ENCODE data around the gene CFAP410.

CFAP410 gene

DNA sequence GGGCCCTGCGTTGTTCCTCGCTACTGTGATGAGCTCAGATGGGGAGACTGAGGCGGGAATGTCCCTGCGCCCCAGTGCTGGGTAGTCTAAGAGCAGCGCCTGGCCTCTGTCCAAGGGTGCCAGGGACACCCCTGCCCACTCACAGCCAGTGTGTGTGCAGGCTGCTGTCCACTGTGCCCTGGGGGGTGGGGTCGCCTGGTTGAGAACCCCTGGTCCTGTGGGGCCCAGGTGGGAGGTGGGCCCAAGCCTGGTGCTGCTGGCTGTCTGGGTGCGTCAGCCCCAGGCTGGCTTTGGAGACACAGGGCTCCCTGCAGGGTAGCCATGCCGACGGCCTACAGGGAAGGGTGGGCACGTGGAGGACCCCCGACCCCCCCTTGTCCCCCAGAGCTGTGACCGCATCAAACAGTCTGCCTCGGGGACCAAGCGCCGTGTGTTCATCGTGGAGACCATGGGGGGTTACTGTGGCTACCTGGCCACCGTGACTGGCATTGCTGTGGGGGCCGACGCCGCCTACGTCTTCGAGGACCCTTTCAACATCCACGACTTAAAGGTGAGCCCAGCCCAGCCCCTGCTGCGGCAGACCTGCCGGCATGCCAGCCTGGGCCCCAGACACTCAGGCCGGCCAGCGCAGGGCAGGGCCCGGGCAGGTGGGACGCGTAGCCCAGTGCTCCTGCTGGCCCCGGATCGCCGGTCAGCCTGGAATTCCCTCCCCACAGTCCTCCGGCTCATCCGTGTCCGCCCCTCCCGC is 14.9 kb downstream of the CFAP410 start:
- Histone ChIP-seq H3K36me3 (ENCODE audit: control insufficient read depth, insufficient read depth, low read length) (no peaks in the 10 kb centered on the region), H3K9me3 (ENCODE audit: control insufficient read depth, low read length) (no peaks in the 10 kb centered on the region), H3K4me1 (ENCODE audit: control insufficient read depth, insufficient read depth, low read length) (no peaks in the 10 kb centered on the region), H3K27me3 (ENCODE audit: control insufficient read depth, insufficient read depth, low read length) (no peaks in the 10 kb centered on the region), H3K9ac (ENCODE audit: low read length) (no peak overlapping the region), H3K4me3 (ENCODE audit: low read length) (no peak overlapping the region)

GRCh38 chr21:44323591-44323990 is 15.6 kb downstream of the CFAP410 start:
- Histone ChIP-seq H3K36me3 (ENCODE audit: control insufficient read depth, insufficient read depth, low read length) (no peaks in the 10 kb centered on the region), H3K4me3 (ENCODE audit: low read length) (no peak overlapping the region), H3K4me1 (ENCODE audit: control insufficient read depth, insufficient read depth, low read length) (no peaks in the 10 kb centered on the region), H3K27me3 (ENCODE audit: control insufficient read depth, insufficient read depth, low read length) (no peaks in the 10 kb centered on the region), H3K9ac (ENCODE audit: low read length) (no peak overlapping the region), H3K9me3 (ENCODE audit: control insufficient read depth, low read length) (no peaks in the 10 kb centered on the region)

- H3K9me3 ChIP-seq (ENCODE audit: control insufficient read depth, low read length): no peaks in the 10 kb centered on the region
- no peak overlapping the region for H3K4me3 ChIP-seq (ENCODE audit: low read length)
- H3K36me3 ChIP-seq (ENCODE audit: control insufficient read depth, insufficient read depth, low read length): no peaks in the 10 kb centered on the region
- no peaks in the 10 kb centered on the region for H3K27me3 ChIP-seq (ENCODE audit: control insufficient read depth, insufficient read depth, low read length)
- H3K4me1 ChIP-seq (ENCODE audit: control insufficient read depth, insufficient read depth, low read length): no peaks in the 10 kb centered on the region
- H3K9ac ChIP-seq (ENCODE audit: low read length): no peak overlapping the region
These were observed 16.4 kb downstream of the CFAP410 start for GRCh38 chr21:44322621-44323325.

- Histone ChIP-seq H3K27me3 (ENCODE audit: control insufficient read depth, insufficient read depth, low read length) (no peaks in the 10 kb centered on the region), H3K9ac (ENCODE audit: low read length) (no peak overlapping the region), H3K4me1 (ENCODE audit: control insufficient read depth, insufficient read depth, low read length) (no peaks in the 10 kb centered on the region), H3K9me3 (ENCODE audit: control insufficient read depth, low read length) (no peaks in the 10 kb centered on the region), H3K4me3 (ENCODE audit: low read length) (no peak overlapping the region), H3K36me3 (ENCODE audit: control insufficient read depth, insufficient read depth, low read length) (no peaks in the 10 kb centered on the region)
These were observed 17.2 kb downstream of the CFAP410 start for GRCh38 chr21:44321846-44322450.

- Histone ChIP-seq H3K36me3 (ENCODE audit: control insufficient read depth, insufficient read depth, low read length) (no peaks in the 10 kb centered on the region), H3K9ac (ENCODE audit: low read length) (no peak overlapping the region), H3K4me3 (ENCODE audit: low read length) (no peak overlapping the region), H3K4me1 (ENCODE audit: control insufficient read depth, insufficient read depth, low read length) (no peaks in the 10 kb centered on the region), H3K9me3 (ENCODE audit: control insufficient read depth, low read length) (no peaks in the 10 kb centered on the region), H3K27me3 (ENCODE audit: control insufficient read depth, insufficient read depth, low read length) (no peaks in the 10 kb centered on the region)
These were observed 18.3 kb downstream of the CFAP410 start for GRCh38 chr21:44320847-44321246.

- Histone ChIP-seq H3K4me1 (ENCODE audit: control insufficient read depth, insufficient read depth, low read length) (no peaks in the 10 kb centered on the region), H3K36me3 (ENCODE audit: control insufficient read depth, insufficient read depth, low read length) (no peaks in the 10 kb centered on the region), H3K9ac (ENCODE audit: low read length) (no peak overlapping the region), H3K27me3 (ENCODE audit: control insufficient read depth, insufficient read depth, low read length) (no peaks in the 10 kb centered on the region), H3K4me3 (ENCODE audit: low read length) (no peak overlapping the region), H3K9me3 (ENCODE audit: control insufficient read depth, low read length) (no peaks in the 10 kb centered on the region)
These were observed 19.7 kb downstream of the CFAP410 start for GRCh38 chr21:44319407-44320065.

- no peaks in the 10 kb centered on the region for H3K27me3 ChIP-seq (ENCODE audit: control insufficient read depth, insufficient read depth, low read length)
- H3K4me1 ChIP-seq (ENCODE audit: control insufficient read depth, insufficient read depth, low read length): no peaks in the 10 kb centered on the region
- H3K36me3 ChIP-seq (ENCODE audit: control insufficient read depth, insufficient read depth, low read length): no peaks in the 10 kb centered on the region
- H3K9me3 ChIP-seq (ENCODE audit: control insufficient read depth, low read length): no peaks in the 10 kb centered on the region
- no peak overlapping the region for H3K9ac ChIP-seq (ENCODE audit: low read length)
- H3K4me3 ChIP-seq (ENCODE audit: low read length): no peak overlapping the region
These were observed 20.5 kb downstream of the CFAP410 start for GRCh38 chr21:44318489-44319285.

DNA sequence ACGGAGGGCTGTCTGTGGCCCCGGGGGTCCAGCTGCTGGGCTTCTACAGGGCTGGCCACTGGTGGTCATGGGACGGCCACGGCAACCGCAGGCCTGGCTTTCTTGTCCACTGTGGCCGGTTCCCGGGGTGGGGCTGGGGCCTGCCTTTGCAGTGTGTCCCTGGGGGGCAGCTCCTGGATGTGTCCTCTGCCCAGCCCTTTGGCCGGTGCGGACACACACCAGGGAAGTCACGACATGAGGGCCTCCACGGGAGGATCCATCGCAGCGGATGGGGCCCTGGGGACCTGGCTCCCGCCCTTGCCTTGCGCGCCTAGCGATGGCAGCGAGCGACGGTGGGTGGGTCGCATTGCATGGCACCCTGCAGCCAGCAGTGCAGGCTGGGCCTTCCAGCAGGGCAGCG is 21.3 kb downstream of the CFAP410 start:
- Histone ChIP-seq H3K9ac (ENCODE audit: low read length) (no peak overlapping the region), H3K27me3 (ENCODE audit: control insufficient read depth, insufficient read depth, low read length) (no peaks in the 10 kb centered on the region), H3K4me3 (ENCODE audit: low read length) (no peak overlapping the region), H3K4me1 (ENCODE audit: control insufficient read depth, insufficient read depth, low read length) (no peaks in the 10 kb centered on the region), H3K36me3 (ENCODE audit: control insufficient read depth, insufficient read depth, low read length) (peaks cover 4% of the 10 kb centered on the region), H3K9me3 (ENCODE audit: control insufficient read depth, low read length) (no peaks in the 10 kb centered on the region)

DNA sequence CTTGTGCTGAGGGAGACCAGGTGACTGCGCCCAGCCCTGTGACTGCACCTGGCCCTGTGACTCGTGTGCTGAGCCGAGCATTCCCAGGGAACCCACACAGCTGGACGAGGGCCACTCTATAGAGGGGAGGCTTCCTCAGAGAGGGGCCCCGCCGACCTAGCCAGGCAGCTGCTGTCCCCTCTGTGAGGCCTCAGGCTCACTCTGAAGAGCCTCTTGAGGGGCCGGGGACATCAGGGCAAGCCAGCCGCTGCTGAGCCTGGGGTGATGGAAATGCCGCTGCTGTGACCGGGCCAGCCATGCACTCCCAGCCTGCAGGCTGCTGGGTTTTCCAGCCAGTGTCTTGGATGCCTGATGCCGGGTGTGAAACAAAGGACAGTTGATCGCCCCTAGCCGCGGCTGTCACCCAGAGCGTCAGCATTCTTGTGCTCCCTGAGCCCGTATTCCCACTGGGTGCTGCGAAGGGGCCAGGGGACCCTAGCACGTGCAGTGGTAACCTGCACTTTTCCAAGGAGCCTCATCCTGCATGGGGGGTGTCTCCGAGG is 21.9 kb downstream of the CFAP410 start:
- H3K9ac ChIP-seq (ENCODE audit: low read length): no peak overlapping the region
- H3K9me3 ChIP-seq (ENCODE audit: control insufficient read depth, low read length): no peaks in the 10 kb centered on the region
- no peaks in the 10 kb centered on the region for H3K27me3 ChIP-seq (ENCODE audit: control insufficient read depth, insufficient read depth, low read length)
- H3K36me3 ChIP-seq (ENCODE audit: control insufficient read depth, insufficient read depth, low read length): peaks cover 9% of the 10 kb centered on the region
- no peaks in the 10 kb centered on the region for H3K4me1 ChIP-seq (ENCODE audit: control insufficient read depth, insufficient read depth, low read length)
- H3K4me3 ChIP-seq (ENCODE audit: low read length): no peak overlapping the region

GRCh38 chr21:44316277-44316900 is 22.8 kb downstream of the CFAP410 start:
- no peaks in the 10 kb centered on the region for H3K9me3 ChIP-seq (ENCODE audit: control insufficient read depth, low read length)
- no peak overlapping the region for H3K4me3 ChIP-seq (ENCODE audit: low read length)
- no peaks in the 10 kb centered on the region for H3K27me3 ChIP-seq (ENCODE audit: control insufficient read depth, insufficient read depth, low read length)
- H3K4me1 ChIP-seq (ENCODE audit: control insufficient read depth, insufficient read depth, low read length): no peaks in the 10 kb centered on the region
- H3K9ac ChIP-seq (ENCODE audit: low read length): no peak overlapping the region
- H3K36me3 ChIP-seq (ENCODE audit: control insufficient read depth, insufficient read depth, low read length): peaks cover 10% of the 10 kb centered on the region

GRCh38 chr21:44315691-44316203 is 23.4 kb downstream of the CFAP410 start:
- no peaks in the 10 kb centered on the region for H3K4me1 ChIP-seq (ENCODE audit: control insufficient read depth, insufficient read depth, low read length)
- H3K9me3 ChIP-seq (ENCODE audit: control insufficient read depth, low read length): no peaks in the 10 kb centered on the region
- H3K4me3 ChIP-seq (ENCODE audit: low read length): no peak overlapping the region
- no peaks in the 10 kb centered on the region for H3K27me3 ChIP-seq (ENCODE audit: control insufficient read depth, insufficient read depth, low read length)
- no peak overlapping the region for H3K9ac ChIP-seq (ENCODE audit: low read length)
- peaks cover 16% of the 10 kb centered on the region for H3K36me3 ChIP-seq (ENCODE audit: control insufficient read depth, insufficient read depth, low read length)

All from mucosa of stomach (tissue), 1 donor.